ENCODE data around the gene ATF1.
"Not testable (repeated sequence)": the region's sequence is repeated elsewhere in the genome, so short reads cannot be mapped to it uniquely, and the experiment has no call there.

GRCh38 chr12:50768813-50769212, 4.9 kb downstream of the ATF1 start:
- not testable (repeated sequence) for TF ChIP-seq SP1 (IDR thresholded peaks at IDR 0.05); ELF4 (IDR thresholded peaks at IDR 0.05); BHLHE40 (IDR thresholded peaks at IDR 0.05; ENCODE audit: borderline replicate concordance); FOXM1 (IDR thresholded peaks at IDR 0.05; ENCODE audit: borderline replicate concordance); ARNT (IDR thresholded peaks at IDR 0.05); PKNOX1 (IDR thresholded peaks at IDR 0.05)
